Suprapubic skin (tissue), 4 donors: ENCODE measurements around the gene ADCY9.

Source experiments
- CTCF ChIP-seq, 2 donors: fragments of 200-600 bp in 1 of 2; fragments of 450-650 bp in 1 of 2; sonication (generic) in 1 of 2; IDR thresholded peaks; one replicate each; pipeline ENCODE4 v1.5.1; 2016 to 2019; ENCODE audit warnings: antibody characterized with exemption in 2 of 2, mild to moderate bottlenecking in 1 of 2, moderate library complexity in 1 of 2
- EP300 ChIP-seq: sonication (generic); formaldehyde crosslinking; IDR thresholded peaks from one replicate; pipeline ENCODE4 v1.6.1; 2017; ENCODE audit warnings: antibody characterized with exemption
- POLR2A ChIP-seq, 2 donors: fragments of 450-650 bp; IDR thresholded peaks; one replicate each; pipeline ENCODE4 v1.6.1; 2017; ENCODE audit warnings: antibody characterized with exemption in 2 of 2, mild to moderate bottlenecking in 2 of 2, moderate library complexity in 2 of 2
- POLR2AphosphoS5 ChIP-seq, 3 donors: sonication (generic); formaldehyde crosslinking; IDR thresholded peaks; one replicate each; pipeline ENCODE4 v1.6.1; 2017; ENCODE audit warnings: antibody characterized with exemption in 3 of 3

- TF ChIP-seq CTCF (IDR thresholded peaks at IDR 0.05) (no peak), POLR2AphosphoS5 (IDR thresholded peaks at IDR 0.05) (no peak), POLR2A (IDR thresholded peaks at IDR 0.05) (no peak), EP300 (no peak)
These were observed 118.9 kb downstream of the ADCY9 start for GRCh38 chr16:3997231-3997841.
